ENCODE data around the gene PDZD8. TPM values are rescaled to one million over a fixed set of nuclear protein-coding genes. Genes with fewer than 3 reads are reported as not detected.

PDZD8 gene
- total RNA-seq, 2 experiments from 2014 or later: 10.5 to 26.4 TPM

DNA sequence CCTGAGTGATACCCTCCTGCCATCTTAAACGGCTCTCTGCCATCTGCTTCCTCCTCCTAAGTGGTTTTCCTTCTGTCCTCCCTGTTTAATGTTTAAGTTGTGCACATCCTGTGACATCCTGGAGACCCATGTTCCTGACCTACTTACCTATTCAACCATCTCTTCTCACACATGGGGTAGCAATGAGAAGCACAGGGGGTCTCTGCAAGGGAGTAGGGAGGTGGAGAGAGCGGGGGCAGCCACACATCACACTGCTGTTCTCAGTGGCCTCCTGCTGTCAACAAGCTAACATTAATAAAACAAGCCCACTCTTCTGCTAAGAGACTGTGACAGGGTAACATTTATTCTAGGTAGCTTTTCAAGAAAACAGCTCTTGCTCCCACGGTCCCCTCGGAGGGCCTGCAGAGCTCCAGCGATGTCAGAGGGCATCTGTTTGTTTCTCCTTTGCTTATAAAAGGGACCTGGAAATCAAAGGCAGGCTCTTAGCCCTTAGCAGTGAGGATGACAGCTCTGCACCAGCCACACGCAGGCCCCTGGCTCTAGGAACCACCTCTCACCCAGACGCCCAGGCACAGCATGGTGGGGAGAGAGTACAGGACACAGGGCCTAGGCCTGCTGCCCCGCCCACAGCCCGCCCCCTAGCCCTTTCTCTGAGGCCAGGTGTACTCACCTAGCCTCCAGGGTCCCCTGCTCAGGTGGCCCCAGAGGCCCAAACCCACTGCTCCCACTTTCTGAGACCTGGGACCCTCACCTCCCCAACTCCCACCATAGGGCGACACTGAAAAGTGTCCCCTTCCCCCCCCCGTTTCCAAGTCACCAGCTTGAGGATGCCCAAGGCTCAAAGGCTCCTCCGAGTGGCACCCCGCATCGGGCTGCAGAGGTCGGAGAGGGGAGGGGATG lies 135.3 kb downstream of the PDZD8 start:
- Histone ChIP-seq H4K20me1 (ENCODE audit: insufficient read depth, low read length) (no peaks in the 10 kb centered on the region), H3K79me2 (ENCODE audit: insufficient read depth, low read depth, low read length) (no peaks in the 10 kb centered on the region), H3K9me2 (ENCODE audit: insufficient read depth, low read length) (no peaks in the 10 kb centered on the region), H3K36me3 (ENCODE audit: insufficient read depth, low read length) (no peaks in the 10 kb centered on the region), H3K4me1 (ENCODE audit: insufficient read depth, low read length, poor library complexity, severe bottlenecking) (no peaks in the 10 kb centered on the region), H3K9me3 (ENCODE audit: low read length) (no peaks in the 10 kb centered on the region), H3K4me2 (ENCODE audit: low read length) (no peak overlapping the region), H3K27ac (ENCODE audit: low read depth, low read length, poor library complexity, severe bottlenecking) (no peak overlapping the region), H3K4me3 (ENCODE audit: low read depth, low read length, poor library complexity, severe bottlenecking) (no peak overlapping the region), H2AFZ (ENCODE audit: low read length) (no peak overlapping the region)
- BruUV-seq (replicated peaks): no TSS peak
- ChIA-PET POLR2A (no interaction called here), CTCF (ENCODE audit: unreplicated experiment) (no interaction called here)
- no peak for DNase-seq (ENCODE audit: low spot score)
- intact Hi-C loops (cut with micrococcal nuclease; ENCODE audit: unreplicated experiment): no loop called here
- no peak for TF ChIP-seq EZH2phosphoT487 (IDR thresholded peaks at IDR 0.05; ENCODE audit: borderline replicate concordance, low read depth, low read length)
- TF ChIP-seq, protein P1, sequence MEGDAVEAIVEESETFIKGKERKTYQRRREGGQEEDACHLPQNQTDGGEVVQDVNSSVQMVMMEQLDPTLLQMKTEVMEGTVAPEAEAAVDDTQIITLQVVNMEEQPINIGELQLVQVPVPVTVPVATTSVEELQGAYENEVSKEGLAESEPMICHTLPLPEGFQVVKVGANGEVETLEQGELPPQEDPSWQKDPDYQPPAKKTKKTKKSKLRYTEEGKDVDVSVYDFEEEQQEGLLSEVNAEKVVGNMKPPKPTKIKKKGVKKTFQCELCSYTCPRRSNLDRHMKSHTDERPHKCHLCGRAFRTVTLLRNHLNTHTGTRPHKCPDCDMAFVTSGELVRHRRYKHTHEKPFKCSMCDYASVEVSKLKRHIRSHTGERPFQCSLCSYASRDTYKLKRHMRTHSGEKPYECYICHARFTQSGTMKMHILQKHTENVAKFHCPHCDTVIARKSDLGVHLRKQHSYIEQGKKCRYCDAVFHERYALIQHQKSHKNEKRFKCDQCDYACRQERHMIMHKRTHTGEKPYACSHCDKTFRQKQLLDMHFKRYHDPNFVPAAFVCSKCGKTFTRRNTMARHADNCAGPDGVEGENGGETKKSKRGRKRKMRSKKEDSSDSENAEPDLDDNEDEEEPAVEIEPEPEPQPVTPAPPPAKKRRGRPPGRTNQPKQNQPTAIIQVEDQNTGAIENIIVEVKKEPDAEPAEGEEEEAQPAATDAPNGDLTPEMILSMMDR (conservative IDR thresholded peaks at IDR 0.05; ENCODE audit: low read length): no peak

DNA sequence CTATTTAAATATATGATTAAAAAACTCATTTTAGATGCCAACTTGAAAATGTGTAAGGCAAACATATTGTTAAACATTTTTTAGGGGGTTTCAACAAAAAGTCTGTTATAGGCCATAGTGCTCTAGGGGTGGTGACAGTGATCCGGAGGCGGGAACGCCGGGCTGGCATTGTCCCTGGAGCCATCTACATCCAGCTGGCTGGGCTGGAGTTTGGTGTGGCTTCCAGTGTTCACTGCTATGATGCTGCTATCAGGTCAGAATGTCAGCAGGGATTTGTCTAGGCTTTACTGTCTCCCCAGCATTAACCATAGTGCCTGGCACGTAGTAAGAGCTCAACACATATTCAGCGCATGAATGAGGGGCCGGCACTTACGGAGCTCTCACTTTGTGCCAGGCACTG lies 136.2 kb downstream of the PDZD8 start:
- no TSS peak for BruUV-seq (replicated peaks)
- intact Hi-C loops (cut with micrococcal nuclease; ENCODE audit: unreplicated experiment): no loop called here

More for the DNA sequence above, 136.2 kb downstream of the PDZD8 start:
- ChIA-PET POLR2A (no interaction called here), CTCF (ENCODE audit: unreplicated experiment) (no interaction called here)
- H3K36me3 ChIP-seq (ENCODE audit: insufficient read depth, low read length): no peaks in the 10 kb centered on the region
- no peak overlapping the region for H3K27ac ChIP-seq (ENCODE audit: low read depth, low read length, poor library complexity, severe bottlenecking)
- H3K4me1 ChIP-seq (ENCODE audit: insufficient read depth, low read length, poor library complexity, severe bottlenecking): no peaks in the 10 kb centered on the region
- no peak overlapping the region for H3K4me2 ChIP-seq (ENCODE audit: low read length)
- DNase-seq (ENCODE audit: low spot score): no peak
- no peak overlapping the region for H2AFZ ChIP-seq (ENCODE audit: low read length)
- no peak overlapping the region for H3K4me3 ChIP-seq (ENCODE audit: low read depth, low read length, poor library complexity, severe bottlenecking)
- no peaks in the 10 kb centered on the region for H3K9me3 ChIP-seq (ENCODE audit: low read length)
- no peaks in the 10 kb centered on the region for H4K20me1 ChIP-seq (ENCODE audit: insufficient read depth, low read length)
- TF ChIP-seq, protein P1 (conservative IDR thresholded peaks at IDR 0.05; ENCODE audit: low read length): no peak
- TF ChIP-seq EZH2phosphoT487 (IDR thresholded peaks at IDR 0.05; ENCODE audit: borderline replicate concordance, low read depth, low read length): no peak
- H3K9me2 ChIP-seq (ENCODE audit: insufficient read depth, low read length): no peaks in the 10 kb centered on the region
- no peaks in the 10 kb centered on the region for H3K79me2 ChIP-seq (ENCODE audit: insufficient read depth, low read depth, low read length)

All from OCI-LY7 (cell line).